Raji (cell line): ENCODE results near the gene DRGX.

Experiments
- POLR2A ChIP-seq: IDR thresholded peaks from 2 replicates; pipeline ENCODE4 v1.6.1; 2011; ENCODE audit warnings: low read depth, low read length, control low read depth; ENCODE audit not compliant: insufficient read depth

The DRGX gene

DNA sequence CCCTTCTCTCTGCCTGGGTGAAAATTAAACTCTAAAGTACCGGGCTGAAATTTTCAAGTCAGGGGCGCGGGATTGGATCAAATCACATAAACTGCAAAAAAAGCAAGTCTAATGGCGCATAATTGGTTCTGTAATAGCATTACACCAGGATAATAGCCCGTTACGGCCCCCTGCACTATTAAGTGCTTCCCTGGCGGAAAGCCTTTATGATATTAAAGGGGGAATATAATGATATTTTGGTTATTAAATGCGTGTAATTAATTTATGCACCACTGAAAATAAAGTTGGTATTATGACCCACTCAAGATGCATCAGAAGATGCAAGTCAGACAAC lies 744 bp upstream of the DRGX start:
- no peak for TF ChIP-seq POLR2A

DNA sequence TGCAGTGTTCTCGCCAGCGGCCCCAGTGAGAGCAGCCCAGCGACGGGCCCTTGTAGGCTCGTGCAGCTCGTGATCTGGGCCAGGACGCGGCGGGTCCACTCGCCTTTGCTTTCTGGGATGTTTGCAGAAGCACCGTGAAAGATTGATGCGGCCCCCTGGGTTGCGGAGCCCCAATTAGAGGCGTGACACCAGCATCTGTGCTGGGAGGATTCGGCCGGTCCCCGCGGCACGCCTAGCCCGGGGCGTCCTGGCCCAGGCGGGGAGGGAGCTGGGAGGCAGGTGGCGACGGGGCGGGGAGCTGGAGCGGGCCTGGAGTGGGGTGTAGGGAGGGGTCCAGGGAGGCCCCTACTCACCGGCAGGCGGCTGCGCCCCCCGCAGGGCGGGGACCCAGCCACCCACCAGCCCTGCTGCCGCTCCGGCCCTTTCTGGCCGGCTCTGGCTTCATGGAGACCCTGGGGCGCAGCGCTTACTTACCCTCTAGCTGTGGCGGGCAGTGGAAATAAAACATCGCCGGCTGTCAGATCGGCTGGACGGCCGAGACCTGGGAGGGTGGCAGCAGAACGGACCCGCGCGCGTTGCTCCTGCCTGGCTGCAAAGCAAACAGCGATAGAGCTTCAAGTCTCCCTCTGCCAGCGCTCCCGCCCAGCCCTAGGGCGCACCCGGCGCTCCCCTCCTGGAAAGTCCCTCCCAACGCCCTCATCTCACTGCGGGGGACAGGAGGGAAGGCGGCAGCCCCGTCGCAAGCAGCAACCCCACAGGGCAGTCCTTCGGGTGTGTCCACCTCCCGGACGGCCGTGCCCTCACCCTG lies 752 bp downstream of the DRGX start:
- TF ChIP-seq POLR2A = no peak

DNA sequence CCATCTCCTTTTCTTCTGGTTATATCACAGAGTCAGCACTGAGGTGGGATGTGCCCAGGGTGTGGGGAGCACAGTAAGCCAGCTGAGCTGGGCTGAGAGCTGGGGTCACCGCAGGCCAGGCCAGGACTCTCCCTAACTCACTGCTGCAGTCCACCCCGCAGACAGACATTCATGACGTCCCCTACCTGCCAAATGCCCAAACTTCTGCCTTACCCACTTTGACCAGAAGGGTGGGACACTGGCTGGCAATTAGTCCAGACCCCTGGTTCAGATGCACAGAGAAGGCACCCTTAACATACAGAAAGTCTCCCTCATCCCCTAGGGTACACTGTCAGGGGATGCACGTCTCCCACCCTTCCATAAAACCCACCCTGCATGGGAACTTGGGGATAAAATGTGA lies 2.1 kb downstream of the DRGX start:
- TF ChIP-seq POLR2A = no peak

DNA sequence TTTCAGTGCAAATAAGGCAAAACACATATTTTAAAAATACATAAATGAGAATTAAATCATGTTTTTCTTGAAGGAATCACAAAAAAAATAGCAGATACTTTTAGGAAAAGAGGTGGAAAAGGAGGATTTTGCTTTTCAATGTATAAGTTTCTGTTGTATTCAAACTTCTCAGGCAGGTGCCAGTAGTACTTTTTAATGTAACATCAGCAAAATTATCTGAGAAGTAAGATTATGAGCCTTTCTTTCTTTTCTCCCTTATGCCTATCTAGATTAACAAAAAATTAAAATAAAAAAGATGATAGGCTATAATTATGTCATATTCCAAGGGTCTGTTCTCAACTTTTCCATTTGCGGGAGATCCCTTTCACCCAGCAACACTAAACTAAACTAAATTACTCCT lies 2.6 kb downstream of the DRGX start:
- no peak for TF ChIP-seq POLR2A

DNA sequence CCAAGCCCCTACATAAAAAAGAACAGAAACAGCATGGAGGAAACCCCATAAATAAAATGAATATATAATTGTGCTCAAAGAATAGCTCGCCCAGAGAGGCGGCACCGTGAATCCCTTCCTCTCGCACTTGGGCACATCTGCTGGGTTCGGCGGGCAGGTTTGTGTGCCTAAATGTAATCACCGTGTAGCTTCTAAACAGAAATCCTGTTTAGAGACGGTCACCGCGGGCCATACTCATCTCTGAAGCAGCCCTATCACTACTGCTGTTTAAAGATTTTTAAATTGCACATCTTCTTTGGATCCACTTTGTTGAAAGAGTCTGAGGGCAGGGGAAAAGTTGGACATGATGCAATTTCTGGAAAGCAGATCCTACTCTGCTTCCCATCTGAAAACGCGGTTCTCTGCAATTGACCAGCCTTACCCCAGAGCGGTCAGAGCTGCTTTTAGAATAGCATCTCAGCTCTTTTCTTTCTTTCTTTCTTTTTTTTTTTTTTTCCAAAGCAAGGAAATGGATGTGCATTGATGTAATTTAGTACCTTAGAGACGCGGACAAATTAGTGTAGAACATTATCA lies 6.4 kb downstream of the DRGX start:
- TF ChIP-seq POLR2A = no peak

DNA sequence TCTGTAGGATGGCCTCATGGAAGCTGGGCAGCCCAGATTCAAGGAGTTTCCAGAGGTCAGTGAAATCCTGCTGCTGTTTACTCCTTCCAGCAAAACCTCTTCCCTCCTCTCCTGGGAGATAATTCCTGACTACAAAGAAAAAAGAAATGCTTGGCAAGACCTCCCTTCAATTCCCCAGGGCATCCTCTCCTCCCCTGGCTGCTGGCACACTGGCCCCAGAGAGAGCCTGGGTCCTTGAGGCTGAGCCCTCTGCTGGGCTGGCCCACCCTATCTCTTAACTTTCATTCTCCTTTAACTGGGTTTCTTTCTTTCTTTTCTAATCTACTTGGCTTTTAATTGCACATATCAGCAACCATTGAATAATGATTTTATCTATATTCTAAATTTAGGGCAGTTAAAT lies 7.7 kb downstream of the DRGX start:
- no peak for TF ChIP-seq POLR2A

DNA sequence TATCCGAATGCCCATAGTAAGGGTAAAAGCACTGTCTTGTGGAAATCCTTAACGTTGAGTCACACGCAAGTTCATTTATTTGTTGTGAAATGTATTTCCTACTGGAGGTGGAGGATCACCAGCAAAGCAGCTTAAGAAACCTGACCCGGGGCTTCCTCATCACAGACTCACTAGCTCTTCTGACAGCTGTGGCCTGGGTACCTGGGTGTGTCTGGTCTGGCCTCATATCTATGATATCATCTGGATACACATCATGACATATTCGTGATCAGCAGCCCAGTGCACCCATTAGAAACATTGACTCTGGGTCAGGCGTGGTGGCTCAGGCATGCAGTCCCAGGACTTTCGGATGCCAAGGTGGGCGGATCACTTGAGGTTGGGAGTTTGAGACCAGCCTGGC lies 8.8 kb downstream of the DRGX start:
- no peak for TF ChIP-seq POLR2A

DNA sequence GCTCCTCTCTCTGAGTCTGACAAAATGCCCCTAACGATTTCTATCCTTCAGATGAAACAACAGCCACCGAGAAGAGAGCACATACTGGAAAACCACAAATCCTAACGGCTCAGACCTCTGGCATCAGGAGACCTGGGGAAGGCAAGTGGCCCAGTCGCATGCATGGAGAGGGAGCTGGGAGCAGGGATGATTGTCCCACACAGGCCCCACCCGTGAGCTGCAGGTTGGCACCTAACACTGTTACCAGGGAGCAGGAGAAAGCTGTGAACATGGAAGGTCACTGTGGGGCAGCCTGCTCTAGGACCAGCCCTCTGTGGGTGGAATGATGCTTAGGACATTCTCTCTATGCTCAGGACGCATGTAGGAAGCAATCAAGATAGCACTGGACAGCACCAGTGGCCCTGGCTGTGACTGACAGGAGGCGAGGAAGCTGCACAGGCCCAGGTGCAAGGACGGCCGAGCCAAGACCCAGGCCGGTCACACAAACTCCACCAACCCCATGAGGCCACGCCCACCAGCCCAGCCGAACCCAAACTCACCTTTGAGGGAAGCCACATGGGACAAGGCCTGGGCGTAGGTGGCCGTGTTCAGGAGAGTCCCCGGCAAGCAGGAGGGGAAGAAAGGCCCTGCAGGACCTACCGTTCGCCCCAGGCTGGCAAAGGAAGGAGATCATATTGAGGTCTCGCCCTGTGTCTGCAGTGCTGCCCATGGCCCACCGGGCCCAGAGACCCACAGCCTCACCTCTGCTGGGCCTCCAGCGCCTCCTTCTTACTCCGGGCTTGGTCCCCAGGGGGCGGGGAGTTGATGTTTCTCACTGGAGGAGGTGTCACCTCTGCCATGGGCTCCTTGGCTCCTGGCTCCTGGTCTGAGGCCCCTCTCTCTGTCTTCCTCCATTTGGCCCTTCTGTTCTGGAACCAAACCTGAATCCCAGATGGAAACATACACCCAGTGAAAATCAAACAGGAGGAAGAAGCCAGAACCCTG lies 9.7 kb downstream of the DRGX start:
- no peak for TF ChIP-seq POLR2A

DNA sequence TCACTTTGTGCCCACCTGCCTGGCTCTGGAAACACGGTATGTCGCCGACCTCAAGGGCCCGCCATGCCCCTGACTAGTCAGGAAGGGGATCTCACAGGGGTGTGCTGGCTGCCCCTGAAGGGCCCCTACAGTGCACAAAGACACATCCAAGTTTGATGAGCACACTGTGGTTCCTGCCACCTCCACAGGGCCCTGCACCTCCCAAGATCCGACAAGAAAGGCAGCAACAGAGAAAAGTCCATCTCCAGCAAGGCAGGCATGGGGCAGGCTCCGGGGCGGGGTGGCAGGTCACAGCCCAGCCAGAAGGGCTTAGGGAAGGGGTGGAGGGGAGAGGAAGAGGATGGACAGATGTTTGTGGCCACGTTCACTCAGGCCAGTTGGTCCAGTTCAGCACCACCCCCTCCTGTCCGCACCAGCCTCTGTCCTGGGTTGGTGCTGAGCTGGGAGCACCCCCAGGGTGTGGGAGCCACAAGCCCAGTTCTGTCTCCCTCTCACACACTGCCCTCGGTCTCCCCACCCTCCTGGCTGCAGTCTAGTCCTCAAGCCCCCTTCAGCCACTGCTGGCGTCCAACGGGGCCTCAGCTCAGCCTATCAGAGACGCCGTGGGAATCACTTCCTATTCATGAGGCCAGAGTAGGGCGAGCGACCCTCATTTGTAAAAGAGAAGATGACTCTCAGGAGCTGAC lies 11.5 kb downstream of the DRGX start:
- no peak for TF ChIP-seq POLR2A

DNA sequence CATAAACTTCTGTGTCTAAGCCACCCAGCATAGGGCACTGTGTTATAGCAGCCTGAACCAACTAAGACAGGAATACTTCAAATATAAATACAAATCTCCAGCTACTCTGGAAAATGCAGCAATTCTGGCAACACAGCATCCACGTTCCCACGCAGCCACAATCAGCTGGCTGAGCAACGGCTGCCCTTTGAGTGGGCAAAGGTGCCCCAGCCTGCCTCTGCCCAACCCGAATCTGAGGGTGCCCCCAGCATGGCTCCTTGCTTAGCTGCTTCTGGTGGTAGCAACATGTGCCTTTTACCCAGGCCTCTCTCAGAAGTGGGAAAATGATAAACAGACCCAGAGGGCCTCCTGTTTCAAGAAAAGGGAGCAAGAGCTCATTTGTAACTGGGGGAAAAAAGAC lies 12.0 kb downstream of the DRGX start:
- TF ChIP-seq POLR2A = no peak

DNA sequence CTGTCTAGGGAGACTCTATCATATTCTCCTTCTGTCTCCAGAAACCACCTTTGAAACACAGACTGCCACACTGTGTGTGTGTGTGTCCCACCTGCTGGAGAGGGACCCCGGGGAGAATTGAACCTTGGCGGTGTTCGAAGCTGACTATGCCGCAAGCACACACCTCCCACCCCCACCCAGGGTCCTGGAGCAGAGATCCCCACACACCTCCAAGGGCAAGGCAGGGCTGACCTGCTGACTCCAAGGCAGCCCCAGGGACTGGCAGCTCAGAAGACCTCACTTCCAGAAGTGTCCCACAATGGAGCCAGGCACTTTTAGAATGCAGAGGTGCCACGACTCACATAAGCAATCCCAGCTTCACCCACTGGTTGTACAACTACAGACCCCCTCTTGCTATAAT lies 13.1 kb downstream of the DRGX start:
- TF ChIP-seq POLR2A = no peak

DNA sequence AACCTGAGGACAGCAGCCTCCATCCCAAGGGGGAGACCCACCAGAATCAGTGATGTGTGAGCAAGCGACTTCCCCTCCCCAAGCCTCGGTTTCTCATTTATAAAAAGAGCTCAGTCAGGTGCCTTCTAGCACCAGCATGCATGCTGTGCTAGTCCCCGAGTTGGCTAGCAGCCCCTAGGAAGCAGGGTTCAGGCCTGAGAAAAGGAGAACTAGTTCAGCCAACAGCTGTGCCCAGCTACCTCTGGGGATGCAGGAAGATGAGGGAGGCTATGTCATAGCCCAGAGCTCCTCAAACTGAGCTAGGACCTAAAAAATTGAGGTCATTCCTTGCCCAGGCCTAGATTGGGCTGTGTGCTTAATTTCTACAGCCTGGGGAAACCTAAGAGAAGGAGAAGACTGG lies 13.7 kb downstream of the DRGX start:
- TF ChIP-seq POLR2A = no peak

DNA sequence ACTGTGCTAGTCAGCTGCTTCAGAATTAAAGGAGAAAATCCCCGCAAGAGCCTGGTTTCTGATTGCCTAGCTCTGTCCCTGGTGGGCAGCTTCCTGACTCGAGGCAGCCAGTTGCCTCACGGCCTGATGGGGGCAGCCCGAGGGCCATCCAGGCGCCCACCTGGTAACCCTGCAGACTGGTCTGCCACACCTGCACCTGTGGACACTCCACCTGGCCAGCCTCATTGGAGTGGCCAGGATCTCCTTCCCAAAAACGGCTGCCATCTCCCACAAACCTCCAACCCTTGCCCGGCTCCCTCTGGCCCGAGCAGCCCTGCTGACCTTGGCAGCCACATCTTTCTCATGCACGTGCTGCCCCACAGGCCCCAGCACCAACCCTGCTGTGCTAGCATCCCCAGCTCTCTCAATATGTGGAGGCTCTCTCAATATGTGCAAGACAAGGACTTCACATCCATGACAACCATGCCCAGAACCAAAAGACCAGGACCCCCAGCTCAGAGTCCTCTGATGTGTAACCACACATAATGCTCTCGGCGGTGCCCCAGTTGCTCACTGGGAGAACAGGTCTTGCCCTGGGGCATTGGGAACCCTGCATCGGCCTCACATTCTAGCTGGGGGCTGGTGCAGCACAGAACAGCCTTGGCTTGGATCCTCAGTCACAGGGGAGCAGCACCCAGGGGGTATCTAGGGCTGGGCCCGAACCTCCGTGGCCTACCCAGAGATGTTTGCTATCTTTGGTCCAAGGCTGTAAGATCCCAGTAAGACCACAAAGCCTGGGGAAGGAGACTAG lies 14.6 kb downstream of the DRGX start:
- TF ChIP-seq POLR2A = no peak

DNA sequence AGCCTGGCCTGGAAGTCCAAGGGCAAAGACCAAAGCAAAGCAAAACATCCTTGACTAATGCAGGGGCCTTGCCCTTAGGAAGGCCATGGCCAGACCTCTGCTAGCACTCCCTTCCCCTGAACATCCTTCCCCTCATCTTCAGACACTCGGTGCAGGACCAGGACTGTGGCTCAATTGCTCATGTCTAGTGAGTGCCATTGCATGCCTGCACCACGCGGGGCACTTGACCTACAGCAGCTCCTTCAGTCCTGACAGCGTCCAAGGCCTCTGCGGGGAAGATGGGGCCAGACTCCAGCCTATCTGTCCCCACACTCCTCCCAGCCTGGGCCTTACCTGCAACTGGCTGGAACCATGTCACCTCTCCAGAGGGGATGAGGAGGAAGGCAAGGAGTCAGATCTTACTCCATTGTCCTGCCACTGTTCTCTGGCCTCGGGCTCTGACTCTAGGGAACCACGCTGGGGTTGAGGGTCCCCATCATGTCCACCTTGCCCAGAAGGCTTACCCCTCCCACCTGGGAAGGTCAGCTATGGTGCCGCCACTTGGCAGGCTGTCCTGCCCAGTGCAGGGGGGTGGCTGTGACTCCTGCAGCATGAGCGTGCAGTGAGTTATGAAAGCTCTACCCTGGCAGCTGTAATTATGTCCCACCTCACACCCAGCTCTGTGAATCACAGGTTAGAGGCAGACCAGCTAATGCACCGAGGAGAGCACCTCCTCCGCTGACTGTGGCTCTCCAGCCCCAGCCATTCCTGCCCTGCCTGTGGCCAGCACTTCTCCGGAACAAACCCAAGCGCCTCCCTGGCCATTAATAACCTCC lies 16.1 kb downstream of the DRGX start:
- TF ChIP-seq POLR2A = no peak
